Head of caudate nucleus (tissue), 42 donors: ENCODE results near the gene PYROXD2.

Experiments used
- DNase-seq, 42 donors: peaks; one replicate each; pipeline versions ENCODE4 v3.0.0 to v3.0.0-alpha.2; 2020 to 2021; ENCODE audit warnings: mixed read lengths in 7 of 42
- intact Hi-C: fragments of 100-400 bp; cut with DNase I; formaldehyde crosslinking; loops from one replicate; pipeline ENCODE4 v1.15.0; 2022

Gene PYROXD2

GRCh38 chr10:98377536-98377935 is 37.4 kb downstream of the PYROXD2 start:
- DNase-seq = no peak
- intact Hi-C loops = no loop called here

GRCh38 chr10:98377001-98377400 is 38.0 kb downstream of the PYROXD2 start:
- DNase-seq = no peak
- intact Hi-C loops = no loop called here

DNA sequence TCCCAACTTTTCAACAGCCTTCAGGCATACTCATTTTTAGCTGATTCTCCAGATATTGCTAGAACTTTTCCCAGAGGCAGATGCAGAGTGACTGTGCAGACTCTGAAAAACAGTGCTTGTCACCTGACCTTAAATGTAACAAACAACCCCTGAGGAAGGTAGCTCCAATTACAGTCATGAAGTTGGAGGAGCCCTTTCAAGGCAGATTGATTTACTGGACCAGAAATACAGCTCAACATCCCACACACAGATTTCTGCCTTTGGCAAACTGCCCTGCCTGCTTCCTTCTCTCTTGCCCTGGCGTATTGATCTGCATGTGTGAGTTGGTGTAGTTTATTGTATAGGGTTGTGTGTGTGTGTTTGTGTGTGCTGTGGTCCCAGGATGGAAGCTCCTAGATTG is 38.5 kb downstream of the PYROXD2 start:
- no peak for DNase-seq
- intact Hi-C loops = no loop called here

- intact Hi-C loops = no loop called here
- DNase-seq = peak in 23 of 42 donors; percentile 7 to 78 (median 42)
Measured at GRCh38 chr10:98374217-98374985, 40.6 kb downstream of the PYROXD2 start.

DNA sequence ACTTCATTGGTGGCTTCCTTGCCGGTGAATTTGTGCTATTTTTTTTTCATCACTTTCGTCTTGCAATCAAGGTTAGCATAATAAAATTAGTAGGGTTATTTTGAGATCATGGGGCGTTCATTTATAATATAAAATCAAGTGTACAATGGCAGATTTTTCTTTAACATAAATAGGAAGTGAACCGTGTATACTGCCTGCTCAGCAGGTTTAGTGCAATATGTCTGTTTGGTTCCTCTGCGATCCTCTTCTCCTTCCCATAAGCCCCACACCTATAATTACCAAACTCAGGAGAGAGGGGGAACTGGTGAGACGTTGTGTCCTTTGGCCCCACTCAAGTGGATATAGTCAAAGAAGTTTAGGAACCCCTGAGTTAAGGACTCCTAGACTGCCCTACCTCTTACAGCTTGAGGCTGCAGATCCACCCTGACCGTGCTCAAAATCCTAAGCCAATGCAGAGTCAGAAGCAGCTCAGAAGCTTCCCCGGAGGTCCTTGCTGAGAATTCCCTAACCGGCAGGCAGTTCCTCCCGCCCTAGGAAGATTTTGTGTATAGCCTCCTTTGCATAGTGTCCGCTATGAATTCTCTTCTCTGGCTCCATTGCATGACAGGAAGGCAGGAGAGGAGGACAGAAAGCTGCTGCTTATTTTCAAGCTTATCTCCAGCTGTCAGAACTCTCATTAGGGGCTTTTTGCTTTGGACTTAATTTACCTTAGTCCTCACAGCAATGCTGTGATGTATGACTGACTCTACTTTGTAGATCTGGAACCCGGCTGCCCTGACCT is 41.5 kb downstream of the PYROXD2 start:
- intact Hi-C loops = no loop called here
- DNase-seq = no peak

GRCh38 chr10:98370831-98371820 is 43.9 kb downstream of the PYROXD2 start:
- intact Hi-C loops = no loop called here
- no peak for DNase-seq

DNA sequence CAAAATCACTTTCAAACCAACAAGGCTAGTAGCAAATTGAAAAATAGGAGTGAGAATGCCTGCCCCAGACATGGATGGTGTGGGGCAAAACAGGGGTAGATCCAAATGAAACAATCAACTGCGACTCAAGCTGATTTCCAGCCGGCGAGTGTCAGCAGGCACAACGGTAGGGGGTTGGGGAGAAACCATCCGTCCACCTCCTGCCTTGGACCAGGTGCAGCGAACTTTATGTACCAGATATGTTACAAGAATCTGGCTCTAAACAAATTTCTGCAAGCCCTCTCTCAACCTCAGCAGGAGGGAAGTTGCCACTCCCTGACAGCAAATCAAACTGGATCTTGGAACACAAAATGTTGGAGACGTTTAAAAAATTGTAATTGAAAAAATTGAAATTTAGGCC is 45.2 kb downstream of the PYROXD2 start:
- DNase-seq = no peak

GRCh38 chr10:98368644-98369043 is 46.3 kb downstream of the PYROXD2 start:
- DNase-seq = no peak
- intact Hi-C loops = no loop called here

More for the DNA sequence above, 45.2 kb downstream of the PYROXD2 start:
- intact Hi-C loops = no loop called here

DNA sequence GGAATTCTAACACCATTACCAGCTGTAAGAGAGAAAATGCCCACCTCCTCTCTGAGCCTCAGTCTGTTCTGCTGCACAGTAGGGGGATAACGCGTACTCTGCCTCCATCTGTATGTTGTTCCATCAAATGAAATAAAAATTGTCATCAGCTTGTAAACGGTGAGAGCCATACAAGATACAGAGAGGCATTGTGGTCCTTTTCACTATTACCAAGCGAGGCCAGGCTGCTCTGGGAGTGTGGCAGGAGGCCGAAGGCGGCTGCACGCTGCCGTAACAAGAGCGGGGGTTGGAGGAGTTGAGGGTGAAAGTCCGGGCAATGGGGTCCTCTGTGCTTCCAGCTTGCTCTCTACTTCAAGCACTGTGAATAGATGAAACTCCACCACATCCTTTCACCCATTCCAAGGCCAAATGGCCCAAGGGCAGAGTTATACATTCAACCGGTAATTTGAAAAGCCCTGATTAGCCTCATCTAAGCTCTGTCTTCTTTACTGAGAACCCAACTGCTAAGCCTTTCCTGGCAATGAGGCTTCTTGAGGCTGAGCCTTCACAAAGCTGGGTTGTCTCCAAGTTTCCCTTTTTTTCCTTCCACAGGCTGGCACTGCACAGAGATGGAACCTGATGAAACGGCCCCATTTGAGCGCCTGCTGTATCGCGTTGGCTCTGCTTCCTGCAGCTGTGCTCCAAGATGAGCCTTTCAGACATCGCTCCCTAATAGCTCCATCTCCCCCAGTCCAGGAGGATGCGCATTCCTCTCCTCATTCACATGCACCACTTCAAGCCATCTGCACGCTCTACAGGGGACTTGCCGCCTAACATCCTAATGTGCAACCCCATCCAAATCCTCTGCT is 47.2 kb downstream of the PYROXD2 start:
- peak in 41 of 42 donors; percentile 15 to 78 (median 46) for DNase-seq
- intact Hi-C loops = no loop called here

- DNase-seq = no peak
- intact Hi-C loops = no loop called here
Measured at GRCh38 chr10:98366062-98366530, 48.9 kb downstream of the PYROXD2 start.

GRCh38 chr10:98365406-98366061 is 49.4 kb downstream of the PYROXD2 start:
- intact Hi-C loops = no loop called here
- DNase-seq = no peak

GRCh38 chr10:98364432-98365102 is 50.4 kb downstream of the PYROXD2 start:
- intact Hi-C loops = no loop called here
- no peak for DNase-seq

DNA sequence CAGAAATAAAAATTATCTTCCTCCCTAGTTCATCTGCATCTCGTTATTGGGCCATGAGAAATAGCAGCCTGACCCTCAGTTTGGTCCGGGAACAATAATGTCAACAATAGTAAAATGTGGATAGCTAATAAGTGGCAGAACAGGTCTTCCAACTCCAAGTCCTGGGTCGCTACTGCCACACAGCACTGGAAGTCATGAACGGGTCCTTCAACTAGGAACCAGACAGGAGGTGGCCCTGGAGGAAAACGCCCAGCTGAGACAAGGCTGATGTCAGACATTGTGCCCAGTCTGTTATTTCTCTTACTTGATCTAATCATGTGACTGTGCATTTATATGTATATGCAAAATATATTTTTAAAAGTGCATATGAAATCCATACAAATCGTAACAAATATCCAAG is 51.8 kb downstream of the PYROXD2 start:
- intact Hi-C loops = no loop called here
- no peak for DNase-seq

GRCh38 chr10:98361131-98362025 is 53.6 kb downstream of the PYROXD2 start:
- intact Hi-C loops = no loop called here
- peak; percentile 19 to 87 (median 55) for DNase-seq

DNA sequence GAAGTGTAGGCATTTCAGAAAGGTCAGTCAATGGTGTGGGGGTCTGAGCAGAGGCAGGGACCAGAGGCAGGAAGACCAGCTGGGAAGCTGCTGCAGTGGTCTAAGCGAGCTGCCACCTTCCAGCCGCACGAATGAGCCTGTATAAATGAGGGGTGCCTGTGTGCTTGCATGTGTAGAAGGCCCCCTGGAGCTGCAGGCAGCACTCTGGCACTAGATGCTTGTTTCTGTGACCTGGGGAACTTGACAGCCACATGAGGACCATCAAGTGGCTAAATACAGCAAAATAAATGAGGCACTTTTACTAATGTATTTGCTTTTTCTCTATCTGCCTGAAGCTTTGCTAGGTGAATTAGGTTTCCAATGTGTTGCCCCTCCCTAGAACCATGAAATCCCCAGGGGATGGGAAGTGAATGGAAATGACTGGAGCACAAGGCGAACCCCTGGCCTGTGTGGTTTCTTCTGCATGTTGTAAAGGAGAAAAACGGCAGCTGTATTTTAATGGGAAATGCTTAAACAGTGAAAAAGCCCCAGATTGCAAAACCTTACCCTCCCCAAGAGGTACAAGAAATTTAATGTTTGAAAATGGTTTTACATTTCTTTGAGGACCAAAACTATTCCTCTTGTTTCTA is 57.7 kb downstream of the PYROXD2 start:
- intact Hi-C loops = no loop called here
- DNase-seq = no peak

GRCh38 chr10:98354491-98354890 is 60.5 kb downstream of the PYROXD2 start:
- DNase-seq = no peak
- intact Hi-C loops = no loop called here
